ENCODE results near the gene ARMC6.
"Not testable (repeated sequence)": the region's sequence is repeated elsewhere in the genome, so short reads cannot be mapped to it uniquely, and the experiment has no call there.

ARMC6 gene

DNA sequence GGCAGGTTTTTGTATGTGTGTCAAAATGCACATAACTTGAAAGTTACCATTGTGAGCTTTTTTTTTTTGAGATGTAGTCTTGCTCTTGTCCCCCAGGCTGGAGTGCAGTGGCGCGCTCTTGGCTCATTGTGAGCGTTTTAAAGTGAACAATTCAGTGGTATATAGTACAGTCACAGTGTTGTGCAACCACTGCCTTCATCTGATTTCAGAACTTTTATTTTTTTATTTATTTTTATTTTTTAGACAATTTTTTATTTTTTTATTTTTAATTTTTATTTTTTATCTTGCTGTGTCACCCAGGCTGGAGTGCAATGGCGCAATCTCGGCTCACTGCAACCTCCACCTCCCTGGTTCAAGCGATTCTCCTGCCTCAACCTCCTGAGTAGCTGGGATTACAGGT is 45.4 kb downstream of the ARMC6 start:
- no peak for DNase-seq

DNA sequence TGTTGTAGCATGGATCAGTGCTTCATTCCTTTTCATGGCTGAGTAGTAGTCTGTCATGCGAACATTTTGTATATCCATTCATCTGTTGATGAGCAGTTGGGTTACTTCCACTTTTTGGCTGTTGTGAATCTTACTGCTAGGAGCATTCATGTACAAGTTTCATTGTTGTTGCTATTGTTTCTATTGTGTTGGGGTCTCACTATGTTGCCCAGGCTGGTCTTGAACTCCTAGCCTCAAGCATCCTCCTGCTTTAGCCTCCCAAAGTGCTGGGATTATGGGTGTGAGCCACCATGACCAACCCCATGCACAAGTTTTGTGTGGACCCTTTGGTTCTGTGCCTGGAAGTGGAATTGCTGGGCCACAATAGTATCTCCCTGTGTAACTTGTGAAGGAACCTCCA is 46.2 kb downstream of the ARMC6 start:
- DNase-seq = no peak

GRCh38 chr19:19081642-19082151 is 48.3 kb downstream of the ARMC6 start:
- DNase-seq = no peak

- DNase-seq = no peak
Observed at GRCh38 chr19:19083413-19084178, 50.2 kb downstream of the ARMC6 start.

DNA sequence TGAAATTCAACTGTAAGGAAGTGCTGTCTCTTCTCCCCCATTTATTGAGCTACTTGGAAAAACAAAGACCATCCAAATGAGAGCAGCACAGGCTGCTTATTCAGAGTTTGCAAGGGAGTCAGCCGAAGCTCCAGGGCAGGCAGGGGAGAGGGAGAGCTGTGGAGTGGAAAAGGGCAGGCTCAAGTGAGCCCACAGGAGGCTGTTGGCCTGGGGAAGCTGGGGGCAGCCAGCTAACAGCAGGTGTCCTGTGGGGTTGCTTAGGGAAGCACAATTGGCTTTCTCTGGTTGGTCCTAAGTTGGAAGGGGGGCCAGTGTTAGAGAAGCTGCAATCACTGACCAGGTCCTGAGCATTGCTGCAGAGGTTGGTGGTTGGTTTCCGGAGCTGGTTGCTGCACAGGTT is 54.3 kb downstream of the ARMC6 start:
- no peak for DNase-seq

- no peak for DNase-seq
Observed at GRCh38 chr19:19094513-19094912, 61.1 kb downstream of the ARMC6 start.

GRCh38 chr19:19095691-19096090 is 62.3 kb downstream of the ARMC6 start:
- DNase-seq = no peak

DNA sequence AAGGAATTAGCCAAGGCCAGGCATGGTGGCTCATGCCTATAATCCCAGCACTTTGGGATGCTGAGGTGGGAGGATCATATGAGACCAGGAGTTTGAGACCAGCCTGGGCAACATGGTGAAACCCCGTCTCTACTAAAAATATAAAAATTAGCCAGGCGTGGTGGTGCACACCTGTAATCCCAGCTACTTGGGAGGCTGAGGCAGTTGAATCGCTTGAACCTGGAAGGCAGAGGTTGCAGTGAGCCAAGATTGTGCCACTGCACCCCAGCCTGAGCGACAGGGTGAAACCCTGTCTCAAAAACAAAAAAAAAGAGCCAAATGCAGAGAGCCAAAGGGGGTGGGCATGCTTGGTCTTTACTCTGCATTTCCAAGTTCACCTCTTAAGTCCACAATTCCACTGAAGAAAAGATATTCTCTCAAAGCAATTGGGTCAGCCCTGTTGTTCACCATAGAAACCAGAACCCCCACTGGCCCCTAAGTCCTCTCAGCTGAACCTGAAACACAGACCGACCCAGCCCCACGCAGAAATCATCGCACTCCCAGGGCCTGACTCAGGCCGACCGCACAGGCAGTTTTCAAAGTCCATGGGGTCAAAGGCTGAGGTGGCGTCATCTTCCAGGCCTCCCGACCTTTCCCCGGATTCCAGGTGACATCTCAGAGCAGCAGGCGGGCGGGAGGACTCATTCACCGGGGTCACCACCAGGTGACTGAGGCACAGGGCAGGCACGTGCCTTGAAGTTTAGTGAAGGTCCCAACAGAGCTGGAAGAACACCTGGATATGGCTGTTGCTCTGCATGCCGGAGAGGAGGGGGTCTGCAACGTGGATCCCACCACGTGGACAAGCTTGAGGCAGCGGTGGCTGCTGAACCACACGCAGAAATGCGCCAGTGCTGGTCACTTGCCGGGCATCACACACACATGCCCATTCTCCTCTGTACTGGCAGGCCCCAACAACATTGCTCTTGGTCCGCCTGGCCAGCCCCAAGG is 63.5 kb downstream of the ARMC6 start:
- DNase-seq = no peak

DNA sequence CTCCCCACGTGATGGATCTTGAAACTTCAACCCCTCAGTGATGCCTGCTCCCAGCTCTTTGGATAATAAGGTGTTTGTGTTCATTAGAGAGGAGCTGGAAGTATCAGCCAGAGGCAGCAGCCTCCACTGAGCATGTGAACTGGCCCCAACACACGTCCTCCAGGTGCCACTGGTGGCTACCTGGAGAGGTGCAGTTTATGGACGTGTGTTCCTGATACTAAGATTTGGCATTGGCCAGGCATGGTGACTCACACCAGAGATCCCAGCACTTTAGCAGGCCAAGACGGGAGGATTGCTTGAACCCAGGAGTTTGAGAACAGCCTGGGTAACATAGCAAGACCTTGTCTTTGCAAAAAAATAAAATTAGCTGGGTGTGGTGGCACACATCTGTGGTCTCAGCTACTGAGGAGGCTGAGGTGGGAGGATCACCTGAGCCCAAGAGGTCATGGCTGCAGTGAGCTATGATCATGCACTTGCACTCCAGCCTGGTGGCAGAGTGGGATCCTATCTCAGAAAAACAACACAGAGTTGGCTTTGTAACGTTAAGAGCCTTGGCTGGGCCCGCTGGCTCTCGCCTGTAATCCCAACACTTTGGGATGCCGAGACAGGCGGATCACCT is 64.8 kb downstream of the ARMC6 start:
- no peak for DNase-seq

- no peak for DNase-seq
Observed at GRCh38 chr19:19098703-19099632, 65.6 kb downstream of the ARMC6 start.

GRCh38 chr19:19101540-19101939 is 68.1 kb downstream of the ARMC6 start:
- no peak for DNase-seq

DNA sequence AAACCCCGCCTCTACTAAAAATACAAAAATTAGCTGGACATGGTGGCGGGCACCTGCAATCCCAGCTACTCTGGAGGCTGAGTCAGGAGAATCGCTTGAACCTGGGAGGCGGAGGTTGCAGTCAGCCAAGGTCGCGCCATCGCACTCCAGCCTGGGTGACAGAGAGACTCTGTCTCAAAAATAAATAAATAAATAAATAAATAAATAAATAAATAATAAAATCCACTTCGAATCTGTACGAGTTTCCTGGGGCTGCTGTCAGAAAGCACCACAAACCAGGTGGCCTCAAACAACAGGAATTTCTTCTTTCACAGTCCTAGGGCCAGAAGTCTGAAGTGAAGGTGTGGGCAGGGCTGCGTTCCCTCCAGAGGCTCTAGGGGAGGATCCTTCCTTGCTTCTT is 69.2 kb downstream of the ARMC6 start:
- not testable (repeated sequence) for DNase-seq

DNA sequence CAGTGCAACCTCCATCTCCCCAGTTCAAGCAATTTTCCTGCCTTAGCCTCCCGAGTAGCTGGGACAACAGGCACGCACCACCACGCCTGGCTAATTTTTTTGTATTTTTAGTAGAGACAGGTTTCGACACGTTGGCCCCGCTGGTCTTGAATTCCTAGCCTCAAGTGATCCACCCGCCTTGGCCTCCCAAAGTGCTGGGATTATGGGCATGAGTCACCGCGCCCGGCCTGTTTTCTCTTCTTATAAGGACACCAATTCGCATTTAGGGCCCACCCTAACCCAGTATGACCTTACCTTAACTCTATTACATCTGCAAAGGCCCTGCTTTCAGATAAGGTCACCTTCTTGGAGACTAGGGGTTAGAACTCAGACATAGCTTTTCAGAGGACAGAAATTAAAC is 69.8 kb downstream of the ARMC6 start:
- no peak for DNase-seq

- no peak for DNase-seq
Observed at GRCh38 chr19:19105365-19106055, 72.1 kb downstream of the ARMC6 start.

GRCh38 chr19:19106056-19106551 is 72.7 kb downstream of the ARMC6 start:
- no peak for DNase-seq

DNA sequence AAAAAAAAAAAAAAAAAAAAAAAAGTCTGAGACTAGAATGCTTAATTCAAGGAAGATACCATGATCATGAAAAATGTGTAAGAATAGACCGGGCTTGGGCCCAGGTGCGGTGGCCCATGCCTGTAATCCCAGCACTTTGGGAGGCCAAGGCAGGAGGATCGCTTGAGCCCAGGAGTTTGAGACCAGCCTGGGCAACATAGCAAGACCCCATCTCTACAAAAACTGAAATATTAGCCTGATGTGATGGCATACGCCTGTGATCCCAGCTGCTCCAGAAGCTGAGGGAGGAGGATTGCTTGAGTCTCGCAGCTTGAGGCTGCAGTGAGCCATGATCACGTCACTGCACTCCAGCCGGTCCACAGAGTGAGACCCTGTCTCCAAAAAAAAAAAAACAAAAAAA is 73.5 kb downstream of the ARMC6 start:
- not testable (repeated sequence) for DNase-seq

GRCh38 chr19:19107654-19108053 is 74.3 kb downstream of the ARMC6 start:
- DNase-seq = no peak

All from NCI-H1105 (cell line).